HCEC 1CT (cell line): Measurements from ENCODE around the gene CENPP.

ENCODE experiments used
- DNase-seq: peaks from one replicate; pipeline ENCODE4 v3.0.0-alpha.2; 2017

CENPP gene

DNA sequence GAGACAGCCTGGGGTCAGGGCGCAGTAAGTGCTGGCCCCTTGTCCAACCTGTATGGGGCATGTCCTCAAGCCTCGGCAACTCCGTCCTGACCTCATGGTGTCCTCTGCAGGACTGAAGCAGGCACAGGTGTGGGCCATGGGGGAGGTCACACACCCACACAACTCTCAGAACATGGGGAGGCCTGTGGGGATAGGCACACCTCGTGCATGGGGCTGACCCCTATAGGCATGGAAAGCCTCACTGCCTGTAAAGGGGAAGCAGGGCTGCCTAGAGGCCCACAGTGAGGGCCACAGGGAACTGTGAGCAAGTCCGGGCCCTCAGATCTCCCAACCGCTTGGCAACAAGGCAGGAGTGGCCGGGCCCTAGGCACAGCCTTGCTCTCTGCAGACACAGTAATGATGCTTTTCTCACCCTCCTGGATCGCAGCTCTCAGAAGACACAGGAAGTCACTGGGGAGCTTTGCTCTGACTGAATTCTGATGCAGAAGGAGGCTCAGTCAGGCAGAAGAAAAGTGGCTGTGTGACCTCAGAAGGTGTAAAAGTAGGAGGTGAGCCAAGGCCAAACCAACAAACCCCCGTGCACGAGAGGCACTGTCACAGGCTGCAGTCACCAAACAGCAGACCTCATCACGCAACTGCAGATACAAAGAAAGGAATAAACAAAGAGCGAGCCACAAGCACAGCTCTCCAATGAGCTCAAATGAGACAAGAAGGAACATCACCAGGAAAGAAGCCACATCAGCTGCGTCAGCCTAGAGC is 338.8 kb downstream of the CENPP start:
- DNase-seq, result no peak

DNA sequence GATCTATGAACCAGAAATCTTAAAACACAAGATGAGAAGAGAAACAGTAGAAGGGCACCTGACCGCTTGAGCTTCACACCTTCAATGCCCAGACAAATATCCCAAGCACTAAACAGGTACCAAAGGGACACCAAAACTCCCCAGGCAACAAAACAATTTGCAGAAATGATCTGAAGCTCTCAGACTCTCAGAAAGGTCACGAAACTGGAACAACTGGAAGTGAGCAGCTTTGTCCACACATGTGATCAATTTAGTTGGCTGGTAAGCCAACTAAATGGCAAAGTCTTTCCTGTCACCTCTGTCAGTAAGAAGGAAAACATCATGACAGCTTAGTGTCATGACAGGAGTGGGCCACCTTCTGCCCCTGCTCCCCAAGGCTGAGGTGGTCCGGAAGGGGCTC is 340.1 kb downstream of the CENPP start:
- no peak for DNase-seq

DNA sequence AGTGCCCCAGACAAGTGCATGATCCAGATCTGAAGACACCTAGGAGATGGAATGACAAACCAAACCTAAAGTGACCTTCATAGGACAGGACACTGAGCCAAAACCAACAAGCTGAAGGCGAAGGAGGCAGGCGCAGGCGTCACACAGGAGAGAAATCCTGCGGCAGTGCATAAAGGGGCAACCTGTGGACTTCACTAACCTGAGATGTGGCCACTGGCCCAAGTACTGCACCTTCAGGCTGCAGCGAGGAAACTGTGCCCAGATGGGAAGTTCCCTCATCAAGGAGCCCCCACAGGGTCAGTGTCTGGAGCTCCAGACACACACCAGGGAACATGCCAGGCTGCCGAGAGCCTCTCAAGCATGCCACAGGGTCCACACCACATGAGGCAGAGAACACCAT is 340.5 kb downstream of the CENPP start:
- no peak for DNase-seq

DNA sequence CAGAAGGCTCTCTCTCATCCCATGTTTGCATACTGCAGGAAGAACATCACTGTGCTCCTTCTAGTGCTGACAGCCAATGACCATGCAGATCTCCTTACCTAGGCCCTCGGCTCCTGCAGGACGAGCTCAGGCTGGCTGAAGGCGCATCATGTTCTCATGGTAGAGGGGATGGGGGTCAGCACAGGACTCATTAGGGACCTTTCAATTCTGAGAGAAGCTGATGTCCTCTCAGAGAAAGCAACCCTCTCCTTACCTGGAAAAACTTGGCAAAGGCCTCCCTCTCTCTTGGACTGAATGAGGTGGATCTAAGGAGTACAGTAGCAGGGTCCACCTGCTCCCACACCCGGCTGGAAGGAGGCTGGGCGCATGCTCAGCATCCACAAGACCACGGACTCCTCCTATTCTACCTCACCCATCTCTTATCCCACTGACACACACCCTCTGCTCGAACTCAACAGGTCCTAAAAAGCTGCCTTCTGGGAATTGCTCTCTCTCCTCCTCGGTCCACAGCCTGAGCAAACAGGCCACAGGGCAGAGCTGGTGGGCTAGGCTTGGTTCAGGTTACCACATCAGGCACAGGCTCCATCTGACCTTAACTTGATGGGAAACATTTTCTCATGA is 341.3 kb downstream of the CENPP start:
- no peak for DNase-seq

DNA sequence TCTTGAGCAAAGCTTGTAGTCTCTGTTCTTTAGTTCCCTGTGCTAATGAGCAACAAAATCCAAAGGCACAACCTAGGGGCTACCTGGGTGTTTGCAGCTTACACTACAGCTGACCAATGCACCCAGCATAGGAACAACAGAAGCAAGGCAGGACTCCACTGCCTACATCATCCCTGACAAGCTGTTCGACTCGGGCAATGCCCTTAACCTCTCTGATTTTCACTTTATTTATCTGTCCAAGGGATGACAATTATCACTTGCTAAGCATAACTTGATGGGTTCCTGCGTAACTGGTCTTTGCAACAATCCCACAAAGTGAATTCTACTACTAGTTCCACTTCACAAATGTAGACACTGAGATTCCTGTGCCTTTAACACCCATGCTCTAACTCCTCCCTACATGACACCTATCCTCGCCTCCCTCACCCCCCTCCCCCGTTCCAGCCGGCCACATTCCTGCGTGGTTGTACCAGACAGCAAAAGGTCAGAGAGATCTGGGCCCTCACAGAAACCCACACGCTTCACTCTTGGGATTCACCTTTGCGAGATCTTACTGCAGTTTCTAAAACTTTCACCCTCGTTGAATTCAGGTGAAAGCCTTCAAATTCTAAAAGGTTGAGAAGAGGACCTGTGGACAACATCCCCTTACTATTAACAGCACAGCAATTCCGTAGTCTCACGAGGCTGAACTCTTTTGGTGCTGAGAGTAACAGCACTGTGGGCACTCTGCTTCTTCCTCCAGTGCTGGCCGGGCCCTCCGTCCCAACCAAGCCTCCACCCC is 343.2 kb downstream of the CENPP start:
- DNase-seq, result peak; percentile 58

DNA sequence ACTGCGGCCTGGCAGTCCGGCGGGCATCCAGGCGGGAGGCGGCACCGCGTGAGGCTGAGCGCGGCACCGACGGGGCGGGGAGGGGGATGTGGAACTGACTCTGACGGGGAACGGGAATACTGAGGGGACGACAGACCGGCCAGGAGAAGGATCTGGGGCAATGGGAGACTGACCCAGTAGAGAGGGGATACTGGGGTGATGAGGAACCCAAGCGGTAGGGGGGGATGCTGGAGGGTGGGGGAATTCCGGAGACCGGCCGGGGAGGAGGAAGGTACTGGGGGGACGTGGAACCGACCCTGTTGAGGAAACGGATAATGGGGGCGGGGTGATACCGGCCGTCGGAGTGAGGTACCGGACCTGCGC is 343.8 kb downstream of the CENPP start:
- no peak for DNase-seq
